NCI-H2196 treated with DMSO at 0.1 percent for 48 hours (cell line): Measurements from ENCODE around the gene TRIM65.
"Not testable (repeated sequence)": the region's sequence is repeated elsewhere in the genome, so short reads cannot be mapped to it uniquely, and the experiment has no call there.

Experiments
- DNase-seq: peaks from one replicate; lab custom pipeline; 2025; ENCODE audit not compliant: unreplicated experiment; lab: John Stamatoyannopoulos, UW

The TRIM65 gene

GRCh38 chr17:75876190-75876937 is 20.4 kb downstream of the TRIM65 start:
- DNase-seq, result peak; percentile 58

- DNase-seq, result peak; percentile 98
These were observed 20.9 kb downstream of the TRIM65 start for GRCh38 chr17:75875940-75876189.

DNA sequence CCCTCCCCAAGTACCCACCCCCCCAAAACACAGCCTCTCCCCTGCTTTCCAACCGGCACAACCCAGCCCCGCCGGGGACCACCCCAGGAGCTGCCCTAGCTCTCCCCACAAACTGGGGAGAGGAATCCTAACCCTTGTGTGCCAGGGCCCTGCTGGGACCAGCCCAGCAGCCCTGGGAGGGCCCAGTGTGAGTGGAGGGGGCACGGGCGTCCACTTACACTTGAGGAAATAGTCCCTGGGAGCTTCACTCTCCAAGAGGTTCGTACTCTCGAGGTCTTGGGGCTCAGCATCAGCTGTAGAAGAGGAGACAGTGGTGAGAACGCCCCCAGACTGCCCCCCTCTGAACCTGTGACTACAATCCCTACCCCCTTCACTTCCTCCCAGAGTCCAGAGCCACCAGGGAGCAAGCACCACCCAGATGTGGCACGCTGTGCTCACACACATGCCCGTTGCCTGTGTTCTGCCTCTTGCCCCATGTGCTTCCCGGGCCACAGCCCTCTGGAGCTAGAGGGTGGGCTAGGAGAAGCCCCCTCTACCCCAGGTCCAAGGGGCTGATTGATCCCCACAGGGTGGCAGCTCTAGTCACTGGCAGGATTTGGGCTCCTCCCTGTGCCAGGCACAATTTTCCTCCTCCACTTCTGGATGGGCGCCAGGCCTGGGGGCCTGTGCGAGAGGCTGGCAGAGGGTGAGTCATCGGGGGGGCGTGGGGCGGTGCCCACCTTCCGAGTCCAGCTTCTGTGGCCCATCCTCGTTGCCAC is 21.4 kb downstream of the TRIM65 start:
- no peak for DNase-seq

- no peak for DNase-seq
These were observed 22.2 kb downstream of the TRIM65 start for GRCh38 chr17:75874323-75875181.

DNA sequence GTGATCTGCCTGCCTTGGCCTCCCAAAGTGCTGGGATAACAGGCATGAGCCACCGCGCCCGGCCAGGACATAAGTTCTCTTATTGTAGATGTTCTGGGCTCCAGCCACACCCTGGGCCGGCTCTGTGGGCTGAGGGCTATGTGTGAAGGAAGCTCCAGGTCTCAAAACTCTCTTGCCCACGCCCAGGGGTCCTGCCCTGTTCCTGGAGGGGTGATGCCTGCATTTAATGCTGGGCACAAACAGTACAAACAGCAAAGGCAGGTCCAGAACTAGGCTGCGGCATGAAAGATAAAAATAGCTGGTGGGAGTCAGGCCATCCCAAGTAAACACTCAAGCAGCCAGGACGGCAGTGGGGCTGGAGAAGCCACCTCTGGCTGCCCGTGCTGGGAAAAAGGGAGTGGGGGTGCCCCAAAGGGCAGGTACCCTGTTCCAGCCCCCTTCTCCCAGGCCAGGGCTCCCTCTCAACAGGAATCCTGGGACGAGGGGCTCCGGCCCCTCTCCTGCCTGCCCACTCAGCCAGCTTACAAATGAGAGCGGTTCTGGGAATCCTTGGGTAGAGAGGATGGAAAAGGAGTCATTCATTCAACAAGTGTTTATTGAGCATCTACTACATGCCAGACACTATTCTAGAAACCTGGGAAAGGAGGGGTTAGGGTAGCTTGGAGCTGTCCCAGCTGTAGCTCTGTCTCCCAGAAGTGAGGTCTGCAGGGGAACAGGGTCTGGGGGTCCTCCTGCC is 23.0 kb downstream of the TRIM65 start:
- DNase-seq, result no peak

DNA sequence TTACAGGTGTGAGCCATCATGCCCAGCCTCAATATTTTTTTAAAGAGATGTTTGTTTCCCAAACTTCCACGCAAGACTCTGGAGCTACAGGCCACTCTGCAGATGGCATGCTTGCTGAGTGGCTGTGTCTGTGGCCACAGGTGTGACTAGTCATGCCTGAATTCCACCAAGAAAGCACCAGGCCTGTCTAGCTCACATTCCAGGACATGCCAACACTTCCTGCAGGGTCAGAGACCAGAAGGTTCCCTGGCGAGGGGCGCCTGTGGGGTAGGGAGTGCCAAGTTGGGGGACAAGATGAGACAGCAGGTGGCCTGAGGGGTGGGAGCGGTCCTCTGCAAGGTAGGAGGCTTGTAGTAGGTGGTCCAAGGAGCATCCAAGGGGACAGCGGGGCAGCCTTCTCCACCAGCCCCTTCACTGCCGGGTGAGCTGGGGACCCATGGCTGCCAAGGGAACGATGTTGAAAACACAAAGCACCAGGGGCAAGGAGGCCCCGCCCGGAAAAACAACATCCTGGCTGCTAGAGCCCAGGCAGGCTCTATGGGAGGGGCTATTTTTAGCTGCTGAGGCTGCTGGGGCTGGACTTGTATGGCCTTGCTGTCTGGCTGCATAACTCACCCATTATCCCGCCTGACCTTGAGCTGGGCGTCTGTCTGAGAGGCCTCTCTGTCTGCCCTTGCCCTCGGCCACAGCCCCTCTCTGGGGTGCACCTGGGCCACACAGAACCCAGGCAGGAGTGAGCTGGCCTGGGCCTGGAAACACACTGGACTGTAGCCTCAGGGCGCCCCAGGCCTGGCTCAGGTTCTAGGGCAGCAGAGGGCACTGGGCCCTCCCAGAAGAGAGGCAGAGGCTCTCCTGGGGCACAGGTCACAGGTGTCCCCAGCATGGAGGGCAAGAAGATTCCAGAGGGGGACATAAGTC is 24.1 kb downstream of the TRIM65 start:
- peak; percentile 69 for DNase-seq

GRCh38 chr17:75870228-75870627 is 26.5 kb downstream of the TRIM65 start:
- not testable (repeated sequence) for DNase-seq

DNA sequence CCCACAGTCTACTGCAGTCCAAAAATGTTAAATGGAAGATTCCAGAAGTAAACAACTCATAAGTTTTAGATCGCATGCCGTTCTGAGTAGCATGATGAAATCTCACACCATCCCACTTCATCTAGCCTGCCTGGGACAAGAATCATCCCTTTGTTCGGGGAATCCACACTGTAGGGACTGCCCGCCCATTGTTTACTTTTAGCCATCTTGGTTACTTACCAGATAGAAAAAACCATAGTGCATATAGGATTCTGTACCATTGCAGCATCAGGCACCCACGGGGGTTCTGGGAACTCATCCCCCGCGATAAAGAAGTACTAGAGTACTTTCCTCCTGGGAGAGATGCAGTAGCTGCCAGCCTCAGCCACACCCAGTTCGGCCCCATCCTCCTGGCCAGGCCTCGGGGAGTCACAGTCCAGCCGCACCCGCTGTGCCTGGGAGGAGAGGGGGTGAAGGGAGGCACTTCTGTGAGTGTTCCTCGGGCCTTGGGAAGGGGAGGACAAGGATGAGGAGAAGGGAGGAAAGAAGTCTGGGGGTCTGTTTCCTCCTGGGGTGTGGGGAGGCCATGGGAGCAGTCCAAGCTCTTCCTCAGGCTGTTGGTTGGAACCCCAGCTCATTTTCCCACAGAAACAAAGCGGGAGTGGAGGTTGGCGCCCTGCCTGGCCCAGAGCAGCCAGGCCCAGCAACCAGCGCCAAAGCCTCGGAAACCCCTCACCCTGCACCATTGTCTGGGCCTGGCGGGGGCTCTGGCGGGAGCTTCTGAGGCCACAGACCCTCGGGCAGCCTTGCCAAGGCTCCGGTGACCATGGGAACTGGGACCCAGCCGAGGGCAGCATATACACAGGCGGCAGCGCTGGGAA is 27.2 kb downstream of the TRIM65 start:
- DNase-seq, result no peak

DNA sequence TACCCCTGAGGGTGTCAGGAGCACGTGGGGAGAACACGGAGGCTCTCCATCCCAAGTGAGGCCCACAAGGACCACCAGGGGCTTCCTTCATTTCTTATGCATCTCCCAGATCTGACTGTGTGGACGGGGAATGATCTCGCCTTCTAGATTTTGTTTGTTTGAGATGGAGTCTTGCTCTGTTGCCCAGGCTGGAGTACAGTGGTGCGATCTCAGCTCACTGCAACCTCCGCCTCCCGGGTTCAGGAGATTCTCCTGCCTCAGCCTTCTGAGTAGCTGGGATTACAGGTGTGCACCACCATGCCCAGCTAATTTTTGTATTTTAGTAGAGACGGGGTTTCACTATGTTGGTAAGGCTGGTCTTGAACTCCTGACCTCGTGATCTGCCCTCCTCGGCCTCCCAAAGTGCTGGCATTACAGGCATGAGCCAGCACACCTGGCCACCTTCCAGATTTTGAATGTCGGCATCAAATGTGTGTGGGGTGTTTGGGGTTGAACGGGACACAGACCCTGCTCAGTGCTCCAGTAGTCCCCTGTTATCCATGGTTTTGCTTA is 27.9 kb downstream of the TRIM65 start:
- not testable (repeated sequence) for DNase-seq

- not testable (repeated sequence) for DNase-seq
These were observed 31.2 kb downstream of the TRIM65 start for GRCh38 chr17:75865404-75866188.

DNA sequence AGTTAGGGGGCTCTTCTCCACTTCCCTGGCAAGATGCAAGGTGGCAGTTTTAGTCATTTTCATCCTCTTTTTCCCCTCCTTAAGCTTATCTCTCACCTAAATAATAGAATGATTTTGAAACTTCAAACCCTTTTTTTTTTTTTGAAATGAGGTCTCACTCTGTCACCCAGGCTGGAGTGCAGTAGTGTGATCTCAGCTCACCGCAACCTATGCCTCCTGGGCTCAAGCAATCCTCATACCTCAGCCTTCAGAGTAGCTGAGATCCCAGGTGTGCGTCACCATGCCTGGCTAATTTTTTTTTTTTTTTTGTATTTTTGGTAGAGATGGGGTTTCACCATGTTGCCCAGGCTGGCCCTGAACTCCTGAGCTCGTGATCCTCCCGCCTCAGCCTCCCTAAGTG is 31.9 kb downstream of the TRIM65 start:
- not testable (repeated sequence) for DNase-seq

DNA sequence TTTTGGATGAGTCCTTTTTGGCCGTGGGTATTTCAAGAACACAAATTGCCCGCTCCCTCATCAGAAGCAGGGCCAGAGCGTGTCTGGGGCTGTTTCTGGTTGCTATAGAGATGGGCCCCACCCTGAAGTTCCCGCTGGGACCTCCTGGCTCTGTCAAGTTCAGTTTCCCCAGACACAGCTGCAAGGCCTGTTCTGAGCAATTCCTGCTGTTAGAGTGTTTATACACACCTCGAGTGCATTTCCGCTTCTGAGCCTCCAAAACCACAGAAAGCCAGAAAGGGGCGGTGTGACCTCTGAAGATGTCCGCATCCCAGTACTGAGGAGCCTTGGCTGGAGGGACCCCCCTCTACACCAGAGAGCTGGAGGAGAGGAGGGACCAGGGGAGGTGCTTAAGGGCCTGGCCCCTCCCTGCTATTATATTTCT is 32.3 kb downstream of the TRIM65 start:
- DNase-seq, result no peak

- no peak for DNase-seq
These were observed 34.8 kb downstream of the TRIM65 start for GRCh38 chr17:75861927-75862317.

DNA sequence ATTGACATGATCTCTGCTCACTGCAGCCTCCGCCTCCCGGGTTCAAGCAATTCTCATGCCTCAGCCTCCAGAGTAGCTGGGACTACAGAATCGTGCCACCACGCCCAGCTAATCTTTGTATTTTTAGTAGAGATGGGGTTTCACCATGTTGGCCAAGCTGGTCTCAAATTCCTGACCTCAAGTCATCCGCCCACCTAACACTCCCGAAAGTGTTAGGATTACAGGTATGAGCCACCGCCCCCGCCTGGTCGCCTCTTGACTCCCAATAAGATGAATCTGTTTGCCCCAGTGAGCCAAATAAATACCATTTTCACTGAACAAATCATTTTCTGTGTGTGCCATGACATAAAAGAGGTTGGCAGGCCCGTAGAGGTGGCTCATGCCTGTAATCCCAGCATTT is 37.4 kb downstream of the TRIM65 start:
- not testable (repeated sequence) for DNase-seq

- no peak for DNase-seq
These were observed 40.5 kb downstream of the TRIM65 start for GRCh38 chr17:75856062-75856756.

DNA sequence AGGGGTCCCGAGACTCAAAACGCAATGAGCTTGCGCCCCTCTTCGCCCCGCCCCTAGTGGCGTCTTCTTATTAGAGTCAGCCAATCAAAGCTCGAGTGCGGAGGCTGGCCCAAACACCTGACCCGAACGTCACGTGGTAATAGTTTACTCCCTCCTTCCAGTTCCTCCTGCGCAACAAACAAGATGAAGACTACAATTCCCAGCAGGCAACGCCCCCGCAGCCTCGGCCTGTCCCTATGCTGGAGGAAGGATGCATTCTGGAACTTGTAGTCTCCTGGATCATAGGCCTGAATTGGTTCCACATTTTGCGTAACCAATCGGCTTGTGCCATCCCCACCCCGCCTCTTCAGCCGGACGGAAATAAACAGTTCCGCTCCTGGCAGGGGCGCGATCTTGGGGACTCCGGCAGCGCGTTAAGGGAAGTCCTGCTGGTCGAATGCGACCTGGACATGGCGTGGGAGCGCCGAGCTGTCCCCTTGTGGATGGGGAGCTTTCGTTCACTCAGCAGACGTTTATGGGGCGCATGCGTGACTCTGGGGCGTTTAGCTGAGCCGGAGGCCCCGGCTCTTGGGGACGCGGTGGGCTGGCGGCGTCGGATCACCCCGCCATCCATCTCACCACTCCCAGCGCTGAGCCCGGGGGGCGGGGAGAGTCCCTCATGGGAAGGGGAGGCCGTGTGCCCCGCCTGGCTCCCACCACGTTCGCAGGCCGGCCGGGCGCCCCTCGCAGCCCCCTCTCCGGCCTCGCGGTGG is 41.3 kb downstream of the TRIM65 start, which contains the start of gene WBP2:
Gene WBP2, minus strand, starts transcription at position 26 of the 752 bp plus-strand sequence. CDS start 38 bp downstream, outside the sequence.
- DNase-seq, result peak; percentile 100
